Immature natural killer cell (primary cell): ENCODE measurements around the gene CACNA1C. TPM values are rescaled to one million over a fixed set of nuclear protein-coding genes. Genes with fewer than 3 reads are reported as not detected.

Source experiments
- DNase-seq, 3 donors: peaks; one replicate each; pipeline ENCODE4 v3.0.0; 2022; ENCODE audit warnings: mixed read lengths in 1 of 3
- H3K27ac Mint-ChIP-seq, 6 donors: one replicate each; pipeline ENCODE4 v1.8.0; 2020; ENCODE audit warnings: mixed read lengths in 6 of 6, mild to moderate bottlenecking in 5 of 6, inconsistent platforms in 4 of 6, moderate library complexity in 3 of 6
- H3K27me3 Mint-ChIP-seq, 3 donors: one replicate each; pipeline ENCODE4 v1.8.0; 2020 to 2021; ENCODE audit warnings: low read depth in 3 of 3, mild to moderate bottlenecking in 3 of 3, mixed read lengths in 3 of 3, moderate library complexity in 3 of 3, inconsistent platforms in 1 of 3
- H3K36me3 Mint-ChIP-seq, 3 donors: one replicate each; pipeline ENCODE4 v1.8.0; 2020; ENCODE audit warnings: mixed read lengths in 3 of 3, inconsistent platforms in 2 of 3, mild to moderate bottlenecking in 2 of 3
- H3K4me1 Mint-ChIP-seq, 2 donors: one replicate each; pipeline ENCODE4 v1.8.0; 2020; ENCODE audit warnings: inconsistent platforms in 2 of 2, mild to moderate bottlenecking in 2 of 2, mixed read lengths in 2 of 2, moderate library complexity in 1 of 2
- H3K4me3 Mint-ChIP-seq, 5 donors: one replicate each; pipeline ENCODE4 v1.8.0; 2020; ENCODE audit warnings: mild to moderate bottlenecking in 5 of 5, mixed read lengths in 5 of 5, inconsistent platforms in 3 of 5, moderate library complexity in 3 of 5
- H3K9me3 Mint-ChIP-seq, 6 donors: one replicate each; pipeline ENCODE4 v1.8.0; 2020; ENCODE audit warnings: mild to moderate bottlenecking in 6 of 6, mixed read lengths in 6 of 6, inconsistent platforms in 4 of 6, moderate library complexity in 3 of 6
- polyA plus RNA-seq, 3 donors: library from polyadenylated mRNA; unstranded; fragments of 300-500 nt; fragmentation: Illumina TruSeq; gene quantifications; one replicate each; pipeline ENCODE4 v1.2.3, GENCODE V29; 2021

CACNA1C gene
- polyA plus RNA-seq, 3 donors from 2014 or later, result 0.05 to 0.36 (median 0.12) TPM

- Mint-ChIP-seq H3K4me1 (no peaks in the 10 kb centered on the region), H3K4me3 (no peak overlapping the region), H3K9me3 (peaks cover 0 to 2% (median 0%) of the 10 kb centered on the region in 6 donors), H3K27ac (no peak overlapping the region), H3K27me3 (peaks cover 2 to 7% (median 4%) of the 10 kb centered on the region in 3 donors), H3K36me3 (no peaks in the 10 kb centered on the region)
- no peak for DNase-seq
Observed at GRCh38 chr12:2018391-2018790, 34.4 kb upstream of the CACNA1C start.

DNA sequence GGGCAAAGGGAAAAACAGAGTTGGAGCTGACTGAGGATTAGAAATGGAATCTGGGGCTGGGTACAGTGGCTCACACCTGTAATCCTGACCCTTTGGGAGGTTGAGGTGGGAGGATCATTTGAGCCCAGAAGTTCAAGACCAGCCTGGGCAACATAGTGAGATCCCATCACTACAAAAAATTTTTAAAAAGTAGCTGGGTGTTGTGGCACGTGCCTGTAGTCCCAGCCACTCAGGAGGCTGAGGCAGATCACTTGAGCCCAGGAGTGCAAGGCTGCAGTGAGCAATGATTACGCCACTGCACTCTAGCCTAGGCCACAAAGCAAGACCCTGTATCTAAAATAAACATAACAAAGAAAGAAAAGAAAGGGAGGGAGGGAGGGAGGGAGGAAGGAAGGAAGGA is 33.7 kb upstream of the CACNA1C start:
- Mint-ChIP-seq H3K36me3 (no peaks in the 10 kb centered on the region), H3K4me3 (no peak overlapping the region), H3K27ac (no peak overlapping the region)

DNA sequence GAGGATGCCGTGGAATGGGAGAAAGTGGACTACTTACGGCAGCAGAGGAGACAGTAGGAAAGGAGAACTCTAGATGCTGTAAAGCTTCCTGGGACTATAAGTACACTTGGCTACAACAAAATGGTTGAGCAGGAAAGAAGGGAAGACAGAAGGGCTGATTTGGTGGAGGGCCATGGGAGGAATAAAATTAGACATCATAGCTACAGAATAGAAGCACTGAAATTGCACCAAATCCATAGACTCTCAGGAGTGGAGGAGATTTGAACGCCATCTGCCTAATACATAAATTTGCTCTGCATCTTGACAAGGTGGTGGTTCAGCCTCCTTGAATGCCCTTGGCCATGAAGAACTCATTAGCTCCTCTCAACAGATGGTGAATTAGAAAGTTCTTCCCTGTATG is 32.3 kb upstream of the CACNA1C start:
- no peak overlapping the region for H3K4me3 Mint-ChIP-seq
- H3K4me1 Mint-ChIP-seq, result no peaks in the 10 kb centered on the region
- no peaks in the 10 kb centered on the region for H3K36me3 Mint-ChIP-seq

More for the DNA sequence above, 33.7 kb upstream of the CACNA1C start:
- no peak for DNase-seq
- Mint-ChIP-seq H3K4me1 (no peaks in the 10 kb centered on the region), H3K9me3 (peaks cover 0 to 2% (median 0%) of the 10 kb centered on the region in 6 donors), H3K27me3 (peaks cover 2 to 7% (median 5%) of the 10 kb centered on the region in 3 donors)

GRCh38 chr12:2023365-2023764 is 29.4 kb upstream of the CACNA1C start:
- H3K4me1 Mint-ChIP-seq, result no peaks in the 10 kb centered on the region
- no peak overlapping the region for H3K4me3 Mint-ChIP-seq
- no peak for DNase-seq
- H3K9me3 Mint-ChIP-seq, result peaks cover 0 to 2% (median 0%) of the 10 kb centered on the region in 6 donors
- no peaks in the 10 kb centered on the region for H3K36me3 Mint-ChIP-seq
- H3K27me3 Mint-ChIP-seq, result peaks cover 2 to 7% (median 7%) of the 10 kb centered on the region in 3 donors
- H3K27ac Mint-ChIP-seq, result no peak overlapping the region

More for the DNA sequence above, 32.3 kb upstream of the CACNA1C start:
- DNase-seq, result no peak
- no peak overlapping the region for H3K27ac Mint-ChIP-seq
- peaks cover 0 to 2% (median 0%) of the 10 kb centered on the region in 6 donors for H3K9me3 Mint-ChIP-seq
- peaks cover 2 to 7% (median 7%) of the 10 kb centered on the region in 3 donors for H3K27me3 Mint-ChIP-seq

- Mint-ChIP-seq H3K36me3 (no peaks in the 10 kb centered on the region), H3K9me3 (no peaks in the 10 kb centered on the region), H3K4me3 (no peak overlapping the region), H3K27ac (no peak overlapping the region), H3K4me1 (no peaks in the 10 kb centered on the region), H3K27me3 (peaks cover 0 to 12% (median 6%) of the 10 kb centered on the region in 3 donors)
- DNase-seq, result no peak
Observed at GRCh38 chr12:2027351-2027750, 25.4 kb upstream of the CACNA1C start.

DNA sequence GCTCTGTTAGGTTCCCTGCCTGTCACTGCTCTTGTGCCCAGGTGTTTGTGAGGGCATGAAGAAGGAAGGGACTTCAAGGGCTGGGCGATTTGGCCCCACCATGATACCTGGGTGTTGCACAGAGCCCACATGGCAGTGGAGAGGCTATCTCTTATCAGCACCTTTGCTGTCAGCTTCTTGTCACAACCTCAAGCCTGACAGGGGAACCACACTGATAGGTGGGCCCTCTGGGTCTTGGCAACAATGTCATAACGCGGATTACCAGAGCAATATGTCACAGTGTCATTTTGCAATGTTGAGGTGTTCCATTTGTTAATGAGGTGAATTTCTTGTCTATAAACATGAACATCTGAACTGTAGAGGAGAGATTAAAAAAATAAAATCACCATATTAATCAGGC is 22.9 kb upstream of the CACNA1C start:
- Mint-ChIP-seq H3K36me3 (no peaks in the 10 kb centered on the region), H3K4me3 (no peak overlapping the region), H3K9me3 (no peaks in the 10 kb centered on the region), H3K27ac (no peak overlapping the region), H3K4me1 (peaks cover 5 to 6% of the 10 kb centered on the region in 2 donors), H3K27me3 (peaks cover 4 to 11% (median 11%) of the 10 kb centered on the region in 3 donors)
- DNase-seq, result no peak

DNA sequence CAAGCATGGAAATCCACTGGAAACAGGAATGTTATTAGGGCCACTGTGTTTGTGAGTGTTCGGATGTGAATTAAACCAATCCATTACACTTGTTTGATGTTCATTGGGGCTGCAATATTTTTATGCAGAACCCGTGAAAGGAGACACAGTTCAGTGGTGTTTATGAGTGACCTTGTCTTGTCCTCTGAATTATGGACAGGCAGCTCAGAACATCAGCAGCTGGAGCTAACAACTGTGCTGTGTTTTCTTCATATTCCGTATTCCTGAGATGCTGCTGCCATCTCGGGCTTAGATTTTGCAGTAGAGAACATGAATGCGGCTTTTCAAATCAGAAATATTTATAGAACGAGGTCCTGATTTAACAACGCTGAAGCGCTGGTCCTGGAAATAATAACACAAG is 20.3 kb upstream of the CACNA1C start:
- no peak for DNase-seq
- Mint-ChIP-seq H3K36me3 (no peaks in the 10 kb centered on the region), H3K4me1 (peaks cover 13 to 17% of the 10 kb centered on the region in 2 donors), H3K9me3 (peaks cover 0 to 2% (median 0%) of the 10 kb centered on the region in 6 donors), H3K27me3 (peaks cover 8 to 14% (median 11%) of the 10 kb centered on the region in 3 donors), H3K4me3 (no peak overlapping the region), H3K27ac (no peak overlapping the region)

- H3K9me3 Mint-ChIP-seq, result peaks cover 0 to 2% (median 0%) of the 10 kb centered on the region in 6 donors
- H3K27ac Mint-ChIP-seq, result peak overlapping the region in 1 of 6 donors; percentile 11
- H3K27me3 Mint-ChIP-seq, result peaks cover 10 to 15% (median 12%) of the 10 kb centered on the region in 3 donors
- no peaks in the 10 kb centered on the region for H3K36me3 Mint-ChIP-seq
- peak overlapping the region; percentile 56 to 75 (median 65) for H3K4me3 Mint-ChIP-seq
- peaks cover 13 to 17% of the 10 kb centered on the region in 2 donors for H3K4me1 Mint-ChIP-seq
- DNase-seq, result peak; percentile 73 to 83 (median 78)
Observed at GRCh38 chr12:2034633-2035430, 18.0 kb upstream of the CACNA1C start.

GRCh38 chr12:2035431-2036055 is 17.2 kb upstream of the CACNA1C start:
- no peaks in the 10 kb centered on the region for H3K36me3 Mint-ChIP-seq
- H3K27me3 Mint-ChIP-seq, result peaks cover 10 to 15% (median 12%) of the 10 kb centered on the region in 3 donors
- peaks cover 0 to 2% (median 0%) of the 10 kb centered on the region in 6 donors for H3K9me3 Mint-ChIP-seq
- H3K4me1 Mint-ChIP-seq, result peaks cover 13 to 17% of the 10 kb centered on the region in 2 donors
- peak overlapping the region; percentile 50 to 75 (median 65) for H3K4me3 Mint-ChIP-seq
- DNase-seq, result no peak
- no peak overlapping the region for H3K27ac Mint-ChIP-seq

DNA sequence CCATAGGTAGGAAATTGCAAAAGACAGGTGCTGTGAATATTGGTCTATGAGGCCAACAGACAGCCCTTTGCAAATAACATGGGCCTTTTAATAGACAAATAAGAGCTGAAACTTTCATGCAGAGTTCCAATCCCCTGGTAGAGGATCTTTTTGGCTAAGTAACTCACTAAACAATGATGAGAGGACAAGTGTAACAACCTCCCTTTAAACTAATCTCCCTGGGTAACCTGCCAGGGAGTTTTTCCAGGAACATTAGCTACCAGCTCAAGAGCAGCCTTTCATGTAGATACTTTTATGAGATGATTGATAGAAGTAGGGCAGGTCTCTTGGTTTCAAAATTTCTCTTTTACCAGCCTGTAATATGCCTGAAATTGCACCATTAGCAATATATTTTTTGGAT is 13.8 kb upstream of the CACNA1C start:
- Mint-ChIP-seq H3K4me3 (no peak overlapping the region), H3K27me3 (peaks cover 5 to 19% (median 8%) of the 10 kb centered on the region in 3 donors), H3K27ac (no peak overlapping the region), H3K9me3 (peaks cover 0 to 2% (median 0%) of the 10 kb centered on the region in 6 donors), H3K36me3 (no peaks in the 10 kb centered on the region), H3K4me1 (peaks cover 13 to 17% of the 10 kb centered on the region in 2 donors)
- DNase-seq, result no peak

- H3K27ac Mint-ChIP-seq, result no peak overlapping the region
- no peaks in the 10 kb centered on the region for H3K4me1 Mint-ChIP-seq
- no peaks in the 10 kb centered on the region for H3K36me3 Mint-ChIP-seq
- no peaks in the 10 kb centered on the region for H3K9me3 Mint-ChIP-seq
- no peak for DNase-seq
- no peak overlapping the region for H3K4me3 Mint-ChIP-seq
- peaks cover 2 to 16% (median 5%) of the 10 kb centered on the region in 3 donors for H3K27me3 Mint-ChIP-seq
Observed at GRCh38 chr12:2043054-2043453, 9.7 kb upstream of the CACNA1C start.

DNA sequence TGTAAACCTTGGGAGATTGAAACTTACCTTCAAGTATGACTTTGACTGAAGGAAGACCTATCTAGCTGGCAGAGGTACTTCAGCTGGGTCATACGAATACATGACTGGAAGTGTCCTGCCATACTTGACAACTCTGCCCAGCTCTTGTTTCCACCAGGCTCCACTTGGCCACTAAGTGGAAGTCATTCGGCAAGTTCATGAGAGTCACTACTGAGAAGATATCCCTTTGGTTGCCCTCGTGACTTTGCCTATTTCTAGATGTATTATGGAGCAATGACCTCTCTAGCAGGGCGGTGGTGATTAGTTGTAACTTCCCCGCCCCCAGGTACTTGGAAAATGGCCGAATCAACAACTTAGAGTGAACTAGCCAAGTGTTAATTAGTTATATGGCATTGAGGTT is 8.6 kb upstream of the CACNA1C start:
- Mint-ChIP-seq H3K27me3 (peaks cover 0 to 20% (median 4%) of the 10 kb centered on the region in 3 donors), H3K4me3 (no peak overlapping the region), H3K27ac (no peak overlapping the region), H3K4me1 (no peaks in the 10 kb centered on the region), H3K36me3 (no peaks in the 10 kb centered on the region), H3K9me3 (no peaks in the 10 kb centered on the region)
- no peak for DNase-seq

- H3K9me3 Mint-ChIP-seq, result peaks cover 0 to 2% (median 0%) of the 10 kb centered on the region in 6 donors
- H3K27ac Mint-ChIP-seq, result no peak overlapping the region
- DNase-seq, result no peak
- H3K4me1 Mint-ChIP-seq, result peaks cover 7 to 10% of the 10 kb centered on the region in 2 donors
- H3K36me3 Mint-ChIP-seq, result peaks cover 0 to 7% (median 0%) of the 10 kb centered on the region in 3 donors
- H3K4me3 Mint-ChIP-seq, result no peak overlapping the region
- H3K27me3 Mint-ChIP-seq, result peaks cover 7 to 25% (median 9%) of the 10 kb centered on the region in 3 donors
Observed at GRCh38 chr12:2046957-2047356, 5.8 kb upstream of the CACNA1C start.

DNA sequence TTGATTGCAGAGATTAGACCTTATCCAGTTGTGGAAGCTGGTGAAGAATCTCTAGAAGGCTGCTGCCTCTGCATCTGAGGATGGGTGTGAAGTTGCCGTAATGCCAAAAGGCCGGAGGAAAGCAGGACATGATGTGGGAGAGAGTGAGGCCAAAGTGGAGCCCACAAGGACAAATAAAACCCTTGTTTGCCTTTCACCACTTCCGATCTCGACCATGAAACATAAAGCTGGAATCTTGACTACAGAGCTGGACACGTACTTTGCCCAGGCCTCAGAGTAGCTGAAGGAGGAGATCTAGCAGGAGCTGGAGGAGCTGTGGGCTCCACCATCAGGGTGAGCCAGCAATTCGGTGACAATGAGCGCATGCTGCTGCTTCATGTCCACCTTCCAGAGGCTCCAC is 5.0 kb upstream of the CACNA1C start:
- peaks cover 0 to 2% (median 0%) of the 10 kb centered on the region in 6 donors for H3K9me3 Mint-ChIP-seq
- H3K27me3 Mint-ChIP-seq, result peaks cover 7 to 25% (median 9%) of the 10 kb centered on the region in 3 donors
- H3K4me1 Mint-ChIP-seq, result peaks cover 7 to 13% of the 10 kb centered on the region in 2 donors
- no peak for DNase-seq
- H3K36me3 Mint-ChIP-seq, result peaks cover 0 to 7% (median 0%) of the 10 kb centered on the region in 3 donors
- H3K4me3 Mint-ChIP-seq, result no peak overlapping the region
- H3K27ac Mint-ChIP-seq, result no peak overlapping the region
